Measurements from ENCODE around the gene DCDC1.

DNA sequence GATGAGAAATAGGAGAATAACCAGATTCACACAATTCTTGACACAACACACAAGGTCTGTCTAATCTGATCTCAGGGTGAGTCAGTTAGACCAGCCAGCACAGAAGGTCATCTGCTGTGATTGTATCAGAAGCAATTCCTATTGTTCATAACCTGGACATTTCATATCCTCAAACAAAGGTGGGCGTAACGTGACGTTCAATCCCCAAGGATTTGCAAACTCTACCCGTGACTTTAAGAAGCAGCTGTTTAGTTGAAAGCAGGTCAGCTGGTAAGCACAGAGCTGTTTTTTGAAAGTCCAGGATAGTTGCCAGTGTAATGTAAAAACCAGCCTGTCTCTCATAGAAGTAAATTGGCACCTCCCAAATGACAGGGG is 385.1 kb downstream of the DCDC1 start:
- TF ChIP-seq, protein P1, sequence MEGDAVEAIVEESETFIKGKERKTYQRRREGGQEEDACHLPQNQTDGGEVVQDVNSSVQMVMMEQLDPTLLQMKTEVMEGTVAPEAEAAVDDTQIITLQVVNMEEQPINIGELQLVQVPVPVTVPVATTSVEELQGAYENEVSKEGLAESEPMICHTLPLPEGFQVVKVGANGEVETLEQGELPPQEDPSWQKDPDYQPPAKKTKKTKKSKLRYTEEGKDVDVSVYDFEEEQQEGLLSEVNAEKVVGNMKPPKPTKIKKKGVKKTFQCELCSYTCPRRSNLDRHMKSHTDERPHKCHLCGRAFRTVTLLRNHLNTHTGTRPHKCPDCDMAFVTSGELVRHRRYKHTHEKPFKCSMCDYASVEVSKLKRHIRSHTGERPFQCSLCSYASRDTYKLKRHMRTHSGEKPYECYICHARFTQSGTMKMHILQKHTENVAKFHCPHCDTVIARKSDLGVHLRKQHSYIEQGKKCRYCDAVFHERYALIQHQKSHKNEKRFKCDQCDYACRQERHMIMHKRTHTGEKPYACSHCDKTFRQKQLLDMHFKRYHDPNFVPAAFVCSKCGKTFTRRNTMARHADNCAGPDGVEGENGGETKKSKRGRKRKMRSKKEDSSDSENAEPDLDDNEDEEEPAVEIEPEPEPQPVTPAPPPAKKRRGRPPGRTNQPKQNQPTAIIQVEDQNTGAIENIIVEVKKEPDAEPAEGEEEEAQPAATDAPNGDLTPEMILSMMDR (IDR thresholded peaks at IDR 0.05): no peak
- no peak for TF ChIP-seq POLR2A (IDR thresholded peaks at IDR 0.05)
